H1 (cell line): ENCODE measurements around the gene MIA3. TPM values are rescaled to one million over a fixed set of nuclear protein-coding genes. Genes with fewer than 3 reads are reported as not detected.
A peak's percentile ranks its signal among the peaks of the same experiment; 100 is the strongest.

Experiments used
- CTCF ChIA-PET: fragments of 300-600 bp; sonication (Branson Sonifier 250); formaldehyde crosslinking; loops from one replicate; lab custom pipeline; 2021; ENCODE audit not compliant: partially characterized antibody; lab: Charles Lee
- POLR2A ChIA-PET: fragments of 300-600 bp; sonication (Branson Sonifier 250); formaldehyde crosslinking; loops from one replicate; lab custom pipeline; 2021; ENCODE audit warnings: inconsistent platforms; ENCODE audit not compliant: partially characterized antibody; lab: Charles Lee
- DNase-seq, 2 experiments: peaks; one replicate each; pipeline versions ENCODE4 v3.0.0 to v3.0.0-alpha.2; 2010 to 2022; ENCODE audit warnings: low spot score in 2 of 2, low read depth in 1 of 2, mixed read lengths in 1 of 2
- FAIRE-seq: peaks from 2 replicates; lab custom pipeline; 2011; peaks lifted over from hg19 to GRCh38; lab: Jason Lieb, UNC
- H2AFZ ChIP-seq: 2 replicates; pipeline ENCODE4 v1.8.1; 2012; ENCODE audit warnings: low read length, inconsistent platforms
- H2AK5ac ChIP-seq: 2 replicates; pipeline ENCODE4 v1.6.1; 2013; ENCODE audit warnings: low read depth, low read length
- H2BK120ac ChIP-seq: replicated peaks from 2 replicates; pipeline ENCODE3; 2013; ENCODE audit warnings: low read depth, low read length, inconsistent platforms
- H2BK12ac ChIP-seq: 2 replicates; pipeline ENCODE4 v1.6.1; 2013; ENCODE audit warnings: low read depth, low read length
- H2BK15ac ChIP-seq: 2 replicates; pipeline ENCODE4 v1.6.1; 2013; ENCODE audit warnings: low read length
- H2BK20ac ChIP-seq: 2 replicates; pipeline ENCODE4 v1.6.1; 2013; ENCODE audit warnings: low read length
- H2BK5ac ChIP-seq: 2 replicates; pipeline ENCODE4 v1.6.1; 2013; ENCODE audit warnings: low read depth, low read length
- H3K14ac ChIP-seq: 2 replicates; pipeline ENCODE4 v1.6.1; 2013; ENCODE audit warnings: inconsistent platforms; ENCODE audit not compliant: insufficient read length
- H3K18ac ChIP-seq: 2 replicates; pipeline ENCODE4 v1.6.1; 2013; ENCODE audit warnings: low read length; ENCODE audit errors: extremely low read depth
- H3K23ac ChIP-seq: 2 replicates; pipeline ENCODE4 v1.6.1; 2013; ENCODE audit warnings: inconsistent platforms; ENCODE audit not compliant: insufficient read length
- H3K23me2 ChIP-seq: 2 replicates; pipeline ENCODE4 v1.6.1; 2013; ENCODE audit warnings: low read depth, low read length
- H3K27ac ChIP-seq: 2 replicates; pipeline ENCODE4 v1.6.1; 2011; ENCODE audit warnings: low read depth, low read length, inconsistent platforms
- H3K27me3 ChIP-seq, 4 experiments: replicated peaks in 1 of 4; 1 replicate in 1 of 4; 2 replicates in 3 of 4; pipeline versions ENCODE4 v1.6.1 to v1.8.1; 2011 to 2013; ENCODE audit warnings: low read length in 3 of 4, mild to moderate bottlenecking in 3 of 4, inconsistent platforms in 2 of 4, mixed read lengths in 2 of 4, moderate library complexity in 1 of 4; ENCODE audit not compliant: control insufficient read depth in 3 of 4, insufficient read depth in 3 of 4; ENCODE audit errors: extremely low read depth in 1 of 4
- H3K36me3 ChIP-seq, 4 experiments: 2 replicates each; pipeline versions ENCODE4 v1.6.1 to v1.8.1; 2011 to 2013; ENCODE audit warnings: mild to moderate bottlenecking in 4 of 4, low read length in 3 of 4, moderate library complexity in 2 of 4, control low read depth in 1 of 4, inconsistent platforms in 1 of 4; ENCODE audit not compliant: insufficient read depth in 4 of 4, control insufficient read depth in 2 of 4
- H3K4ac ChIP-seq: replicated peaks from 2 replicates; pipeline ENCODE3; 2013; ENCODE audit warnings: low read length, low read depth, mixed read lengths, inconsistent platforms; ENCODE audit not compliant: insufficient read length
- H3K4me1 ChIP-seq, 4 experiments: replicated peaks in 1 of 4; 1 replicate in 1 of 4; 2 replicates in 3 of 4; pipeline versions ENCODE4 v1.6.1 to v1.8.1; 2011 to 2013; ENCODE audit warnings: low read length in 3 of 4, inconsistent platforms in 2 of 4, mixed read lengths in 1 of 4; ENCODE audit not compliant: insufficient read depth in 4 of 4, control insufficient read depth in 3 of 4
- H3K4me2 ChIP-seq, 2 experiments: 2 replicates each; pipeline versions ENCODE4 v1.6.1 to v1.8.1; 2011 to 2013; ENCODE audit warnings: low read depth in 2 of 2, low read length in 2 of 2, control low read depth in 1 of 2, inconsistent platforms in 1 of 2, mild to moderate bottlenecking in 1 of 2; ENCODE audit not compliant: insufficient read depth in 1 of 2
- H3K4me3 ChIP-seq, 4 experiments: fragments of 200-600, 300-600 bp in 1 of 4; sonication (generic), shearing (Covaris generic), sonication (Bioruptor Twin) in 1 of 4; 2 replicates each; pipeline versions ENCODE4 v1.5.1 to v1.8.1; 2011 to 2016; ENCODE audit warnings: low read length in 4 of 4, low read depth in 3 of 4, control low read depth in 2 of 4, inconsistent platforms in 2 of 4, mild to moderate bottlenecking in 2 of 4, mixed read lengths in 1 of 4, moderate library complexity in 1 of 4; ENCODE audit not compliant: insufficient read depth in 2 of 4; ENCODE audit errors: extremely low read depth in 1 of 4
- H3K56ac ChIP-seq: replicated peaks from 2 replicates; pipeline ENCODE3; 2013; ENCODE audit warnings: low read depth, mild to moderate bottlenecking, mixed read lengths, low read length, inconsistent platforms; ENCODE audit not compliant: insufficient read length
- H3K79me1 ChIP-seq: 2 replicates; pipeline ENCODE4 v1.6.1; 2013; ENCODE audit warnings: low read depth, low read length, control low read depth
- H3K79me2 ChIP-seq, 2 experiments: 2 replicates each; pipeline versions ENCODE4 v1.6.1 to v1.8.1; 2012 to 2013; ENCODE audit warnings: low read length in 2 of 2, mild to moderate bottlenecking in 2 of 2, inconsistent platforms in 1 of 2; ENCODE audit not compliant: insufficient read depth in 2 of 2, control insufficient read depth in 1 of 2
- H3K9ac ChIP-seq, 4 experiments: replicated peaks in 1 of 4; 1 replicate in 1 of 4; 2 replicates in 3 of 4; pipeline versions ENCODE4 v1.6.1 to v1.8.1; 2011 to 2013; ENCODE audit warnings: low read depth in 3 of 4, low read length in 3 of 4, control low read depth in 2 of 4, mild to moderate bottlenecking in 2 of 4, moderate library complexity in 2 of 4, inconsistent platforms in 1 of 4; ENCODE audit errors: extremely low read depth in 1 of 4
- H3K9me3 ChIP-seq, 2 experiments: 2 replicates each; pipeline versions ENCODE4 v1.6.1 to v1.8.1; 2012 to 2013; ENCODE audit warnings: mild to moderate bottlenecking in 2 of 2, moderate library complexity in 2 of 2, control low read depth in 1 of 2, inconsistent platforms in 1 of 2, low read depth in 1 of 2, low read length in 1 of 2, mixed read lengths in 1 of 2; ENCODE audit not compliant: insufficient read depth in 2 of 2
- H4K20me1 ChIP-seq, 2 experiments: replicated peaks in 1 of 2; 2 replicates each; pipeline versions ENCODE3 to v1.8.1; 2011 to 2013; ENCODE audit warnings: inconsistent platforms in 2 of 2, low read length in 2 of 2, mild to moderate bottlenecking in 1 of 2; ENCODE audit not compliant: insufficient read depth in 2 of 2, control insufficient read depth in 1 of 2
- H4K5ac ChIP-seq: 2 replicates; pipeline ENCODE4 v1.6.1; 2013; ENCODE audit warnings: low read length, low read depth, mixed read lengths, inconsistent platforms; ENCODE audit not compliant: insufficient read length
- H4K8ac ChIP-seq: 2 replicates; pipeline ENCODE4 v1.8.0; 2013; ENCODE audit warnings: mild to moderate bottlenecking, moderate library complexity, low read length, inconsistent platforms; ENCODE audit not compliant: insufficient read depth; ENCODE audit errors: extremely low read depth
- H4K91ac ChIP-seq: replicated peaks from 2 replicates; pipeline ENCODE3; 2013; ENCODE audit warnings: low read length, mixed read lengths, inconsistent platforms; ENCODE audit not compliant: insufficient read length
- EP300 ChIP-seq, 2 experiments: IDR thresholded peaks; 1 replicate in 1 of 2; 2 replicates in 1 of 2; pipeline ENCODE4 v1.6.1; 2011 to 2012; ENCODE audit warnings: low read depth in 2 of 2, low read length in 2 of 2, mild to moderate bottlenecking in 2 of 2, borderline replicate concordance in 1 of 2, inconsistent platforms in 1 of 2, moderate library complexity in 1 of 2
- JUN ChIP-seq: IDR thresholded peaks from 2 replicates; pipeline ENCODE4 v1.6.1; 2011; ENCODE audit warnings: low read depth, mild to moderate bottlenecking, improper control_type of control experiment, low read length
- SIN3A ChIP-seq, 2 experiments: IDR thresholded peaks in 1 of 2; conservative IDR thresholded peaks in 1 of 2; 2 replicates each; pipeline ENCODE4 v1.6.1; 2011 to 2012; ENCODE audit warnings: low read length in 2 of 2, improper control_type of control experiment in 1 of 2, low read depth in 1 of 2, mild to moderate bottlenecking in 1 of 2
- SIX5 ChIP-seq: IDR thresholded peaks from 2 replicates; pipeline ENCODE4 v1.6.1; 2011; ENCODE audit warnings: mild to moderate bottlenecking, low read depth, low read length
- WGBS, 2 experiments: shearing (Covaris generic) in 1 of 2; methylation state at CpG; one replicate each; pipeline versions ENCODE4 v1.1.6 to v1.1.7; 2013 to 2015; ENCODE audit warnings: low lambda C conversion rate in 2 of 2, mixed read lengths in 2 of 2, inconsistent platforms in 1 of 2, low coverage in 1 of 2, missing lambda C conversion rate in 1 of 2; ENCODE audit not compliant: insufficient replicate concordance in 2 of 2, insufficient coverage in 1 of 2, insufficient read length in 1 of 2; ENCODE audit errors: extremely low coverage in 1 of 2, missing lambda C conversion rate in 1 of 2; 5-methylcytosine and 5-hydroxymethylcytosine counted together
- polyA plus RNA-seq, 7 experiments: library from polyadenylated mRNA; depleted of rRNA in 3 of 7; stranded (reverse) in 5 of 7; unstranded in 2 of 7; fragments of >200 nt in 5 of 7; fragments of 200-250 nt in 2 of 7; gene quantifications; 1 replicate in 5 of 7; 2 replicates in 1 of 7; 4 replicates in 1 of 7; pipeline versions ENCODE4 v1.2.1 to v1.2.3, GENCODE V29; 2011 to 2013; ENCODE audit warnings: missing spikeins in 2 of 7, mixed read lengths in 2 of 7
- total RNA-seq: library from RNA; stranded (reverse); fragmentation: NEBNext Ultra II Directional; extraction: Animal tissue kit (Norgen Biotek cat#: 25700); gene quantifications from 2 replicates; pipeline ENCODE4 v1.2.1, GENCODE V29; 2021

MIA3 gene
- total and polyA plus RNA-seq, 2 of the 8 experiments (the other 6 are each of a cell fraction or from before 2014, with no cell fraction given): 69.0 to 105 TPM

GRCh38 chr1:222618880-222619596 is 1.1 kb downstream of the MIA3 start:
- H3K27ac ChIP-seq: no peak overlapping the region
- H2AFZ ChIP-seq: no peak overlapping the region
- CTCF ChIA-PET: interaction anchor here (1.3 to 3.7 kb wide), 2 partner anchors 15 to 154 kb away, joined by 5 to 19 read pairs; no protein-coding TSS in a partner anchor

More at GRCh38 chr1:222618880-222619596, 1.1 kb downstream of the MIA3 start:
- WGBS, 2 experiments: 22% methylated on average over 20 of the region's 20 CpGs; no CpG with 5 or more reads in 1 of the 2 experiments
- POLR2A ChIA-PET: no interaction called here
- DNase-seq (peak in 1 of 2 experiments; percentile 52), FAIRE-seq (no peak)
- H3K36me3 ChIP-seq: peaks cover 0 to 14% (median 10%) of the 10 kb centered on the region in 4 experiments; a peak in 6 of 8 replicates
- H2BK12ac ChIP-seq: no peak overlapping the region
- no peak overlapping the region for H2BK15ac ChIP-seq
- no peak overlapping the region for H2BK20ac ChIP-seq
- H4K91ac ChIP-seq: no peak overlapping the region
- no peak overlapping the region for H2BK120ac ChIP-seq
- H3K27me3 ChIP-seq: no peaks in the 10 kb centered on the region
- H2BK5ac ChIP-seq: no peak overlapping the region
- no peak overlapping the region for H3K56ac ChIP-seq
- H2AK5ac ChIP-seq: no peak overlapping the region
- peak overlapping the region; percentile 78 to 87 (median 83) for H3K9ac ChIP-seq
- H3K4ac ChIP-seq: no peak overlapping the region
- H3K4me3 ChIP-seq: peak overlapping the region; percentile 66 to 88 (median 80)
- H3K14ac ChIP-seq: no peak overlapping the region
- H3K79me2 ChIP-seq: peaks cover 0 to 32% of the 10 kb centered on the region in 2 experiments; a peak in 3 of 4 replicates
- H4K20me1 ChIP-seq: peaks cover 2 to 7% of the 10 kb centered on the region in 2 experiments
- no peak overlapping the region for H4K5ac ChIP-seq
- no peak overlapping the region for H4K8ac ChIP-seq
- H3K23ac ChIP-seq: no peak overlapping the region
- peaks cover 11% of the 10 kb centered on the region for H3K23me2 ChIP-seq
- peak overlapping the region; percentile 84 to 88 for H3K4me2 ChIP-seq
- TF ChIP-seq EP300 (IDR thresholded peaks at IDR 0.05; ENCODE audit: borderline replicate concordance in 1 of 2, low read depth in 2 of 2, low read length in 2 of 2) (no peak), JUN (no peak), SIN3A (conservative IDR thresholded peaks at IDR 0.05 in 1 of 2, IDR thresholded peaks at IDR 0.05 in 1 of 2; ENCODE audit: low read depth in 1 of 2, low read length in 2 of 2) (0 out of 4 replicates have a peak, but pooled peaks of 1 of the 2 experiments have one; percentile 24), SIX5 (no peak)
- no peaks in the 10 kb centered on the region for H3K9me3 ChIP-seq
- H3K18ac ChIP-seq: no peak overlapping the region
- H3K4me1 ChIP-seq: peaks cover 0 to 4% (median 1%) of the 10 kb centered on the region in 4 experiments; a peak in 3 of 7 replicates
- H3K79me1 ChIP-seq: peaks cover 6% of the 10 kb centered on the region
